Subcutaneous abdominal adipose tissue (tissue), 5 donors: ENCODE data around the gene EDEM2.
"Not testable (repeated sequence)": the region's sequence is repeated elsewhere in the genome, so short reads cannot be mapped to it uniquely, and the experiment has no call there.

ENCODE experiments used
- H3K27ac ChIP-seq: one replicate; pipeline ENCODE4 v1.7.0; 2013; ENCODE audit warnings: low read depth, mild to moderate bottlenecking, inconsistent platforms, low read length, moderate library complexity
- H3K27me3 ChIP-seq, 5 donors: one replicate each; pipeline ENCODE4 v1.7.0; 2013; ENCODE audit warnings: low read length in 5 of 5, inconsistent platforms in 1 of 5; ENCODE audit not compliant: control insufficient read depth in 5 of 5, insufficient read depth in 4 of 5
- H3K36me3 ChIP-seq, 5 donors: one replicate each; pipeline ENCODE4 v1.7.0; 2013; ENCODE audit warnings: low read length in 5 of 5; ENCODE audit not compliant: control insufficient read depth in 5 of 5, insufficient read depth in 5 of 5
- H3K4me1 ChIP-seq, 5 donors: one replicate each; pipeline ENCODE4 v1.7.0; 2013; ENCODE audit warnings: low read length in 5 of 5, mild to moderate bottlenecking in 3 of 5, moderate library complexity in 1 of 5; ENCODE audit not compliant: control insufficient read depth in 5 of 5, insufficient read depth in 5 of 5
- H3K4me3 ChIP-seq, 5 donors: one replicate each; pipeline ENCODE4 v1.7.0; 2013; ENCODE audit warnings: low read length in 5 of 5, low read depth in 1 of 5
- H3K9ac ChIP-seq, 5 donors: one replicate each; pipeline ENCODE4 v1.7.0; 2013; ENCODE audit warnings: low read length in 5 of 5, mild to moderate bottlenecking in 4 of 5, moderate library complexity in 3 of 5
- H3K9me3 ChIP-seq, 5 donors: one replicate each; pipeline ENCODE4 v1.7.0; 2013; ENCODE audit warnings: low read length in 5 of 5; ENCODE audit not compliant: control insufficient read depth in 5 of 5
- donor health status: healthy.
- donor health status: healthy.
- donor health status: healthy.
- donor health status: healthy.
- donor health status: healthy.

The EDEM2 gene

DNA sequence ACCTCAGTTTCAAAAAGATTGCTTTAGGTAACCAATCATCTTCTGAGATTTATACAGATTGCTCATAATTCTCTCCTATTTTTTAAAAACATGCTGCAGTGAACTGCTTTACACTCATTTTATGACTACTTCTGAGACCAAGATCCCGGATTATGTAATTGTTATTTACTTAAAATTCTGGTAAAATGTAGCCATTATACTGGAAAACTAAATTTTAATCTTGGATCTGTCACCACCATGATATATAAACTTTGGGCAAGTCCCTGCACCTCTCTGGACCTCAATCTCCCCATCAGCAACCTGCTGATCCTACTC is 24.3 kb upstream of the EDEM2 start:
- Histone ChIP-seq H3K27me3 (no peaks in the 10 kb centered on the region), H3K27ac (peak overlapping the region; percentile 82), H3K4me1 (peaks cover 4 to 46% (median 35%) of the 10 kb centered on the region in 5 donors), H3K36me3 (peaks cover 0 to 6% (median 5%) of the 10 kb centered on the region in 5 donors), H3K9me3 (no peaks in the 10 kb centered on the region), H3K9ac (peak overlapping the region in 1 of 5 donors; percentile 60), H3K4me3 (peak overlapping the region; percentile 36 to 79 (median 63))

DNA sequence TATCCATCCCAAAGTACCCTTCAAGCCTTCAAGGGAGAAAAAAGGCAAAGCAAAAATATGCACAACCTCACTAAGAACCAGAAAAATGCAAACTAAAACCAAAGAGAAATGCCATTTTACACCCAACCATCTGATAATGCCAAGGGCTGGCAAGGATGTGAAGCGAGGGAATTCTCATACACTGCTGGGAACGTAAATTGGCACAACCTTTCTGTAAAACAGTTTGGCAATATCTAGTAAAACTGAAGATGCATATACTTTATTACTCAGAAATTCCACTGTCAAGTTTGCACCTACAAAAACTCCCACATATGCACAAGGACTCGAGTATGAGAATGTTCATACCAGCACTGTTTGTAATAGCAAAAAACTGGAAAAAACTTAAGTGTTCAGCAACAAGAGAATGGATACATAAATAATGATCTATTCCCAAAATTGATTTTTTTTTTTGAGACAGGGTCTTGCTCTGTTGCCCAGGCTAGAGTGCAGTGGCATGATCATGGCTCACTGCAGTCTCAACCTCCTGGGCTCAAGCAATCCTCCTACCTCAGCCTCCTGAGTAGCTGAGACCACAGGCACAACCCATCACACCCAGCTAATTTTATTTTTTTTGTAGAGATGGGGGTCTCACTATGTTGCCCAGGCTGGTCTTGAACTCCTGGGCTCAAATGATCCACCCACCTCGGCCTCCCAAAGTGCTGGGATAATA is 21.7 kb upstream of the EDEM2 start:
- not testable (repeated sequence) for H3K4me3 ChIP-seq, H3K9ac ChIP-seq, H3K9me3 ChIP-seq, H3K27me3 ChIP-seq, H3K27ac ChIP-seq, H3K36me3 ChIP-seq
- peaks cover 7 to 44% (median 37%) of the 10 kb centered on the region in 5 donors for H3K4me1 ChIP-seq

DNA sequence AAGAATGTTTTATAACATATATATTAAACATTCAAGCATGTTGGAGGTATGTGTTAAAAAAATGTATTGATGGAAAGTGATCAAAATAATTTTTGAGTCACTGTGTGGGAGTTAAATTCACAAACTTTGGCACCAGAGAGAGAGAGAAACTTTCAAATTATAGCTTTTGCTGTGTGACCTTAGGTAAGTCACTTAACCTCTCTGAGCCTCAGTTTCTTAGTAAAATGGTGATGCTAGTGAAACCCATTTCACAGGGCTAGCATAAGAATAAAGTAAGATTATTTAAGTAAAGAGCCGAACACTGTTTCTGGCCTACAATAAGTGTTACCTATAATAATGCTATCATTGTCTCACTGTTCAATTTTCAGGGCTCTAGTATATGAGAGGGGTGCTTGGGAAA is 20.7 kb upstream of the EDEM2 start:
- Histone ChIP-seq H3K9ac (no peak overlapping the region), H3K9me3 (no peaks in the 10 kb centered on the region), H3K4me1 (peaks cover 5 to 38% (median 31%) of the 10 kb centered on the region in 5 donors), H3K4me3 (no peak overlapping the region), H3K27ac (no peak overlapping the region), H3K36me3 (no peaks in the 10 kb centered on the region), H3K27me3 (no peaks in the 10 kb centered on the region)

DNA sequence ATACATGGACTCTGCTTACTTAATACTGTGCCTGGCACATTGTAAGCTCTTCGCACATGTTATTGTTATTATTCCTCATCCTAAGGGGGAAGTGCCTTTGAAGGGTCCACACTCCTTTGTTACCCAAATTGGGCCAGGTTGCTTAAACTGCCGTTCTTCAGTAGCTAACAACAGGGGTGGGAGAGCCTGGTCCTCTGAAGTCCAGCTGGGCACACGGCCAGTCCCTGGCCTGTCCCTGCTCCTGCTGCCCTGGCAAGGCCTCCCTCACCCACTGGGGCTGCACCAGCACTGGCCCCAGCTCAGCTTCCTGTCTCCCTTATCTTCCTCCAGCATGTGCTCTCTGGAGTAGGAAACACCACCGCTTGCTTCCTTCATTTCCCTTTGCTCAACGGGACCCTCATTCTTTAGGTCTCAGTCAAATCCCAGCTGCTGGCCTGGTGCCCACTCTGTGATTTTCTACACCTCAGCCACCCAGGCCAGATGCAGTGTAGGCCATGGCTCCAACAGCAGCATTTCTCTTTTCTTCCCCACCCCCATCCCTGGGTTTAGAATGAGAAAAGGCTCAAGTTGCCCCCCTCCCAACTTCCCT is 19.2 kb upstream of the EDEM2 start:
- Histone ChIP-seq H3K36me3 (no peaks in the 10 kb centered on the region), H3K9ac (peak overlapping the region in 1 of 5 donors; percentile 38), H3K9me3 (no peaks in the 10 kb centered on the region), H3K27me3 (no peaks in the 10 kb centered on the region), H3K27ac (peak overlapping the region; percentile 54), H3K4me1 (peaks cover 4 to 24% (median 17%) of the 10 kb centered on the region in 5 donors), H3K4me3 (no peak overlapping the region)

DNA sequence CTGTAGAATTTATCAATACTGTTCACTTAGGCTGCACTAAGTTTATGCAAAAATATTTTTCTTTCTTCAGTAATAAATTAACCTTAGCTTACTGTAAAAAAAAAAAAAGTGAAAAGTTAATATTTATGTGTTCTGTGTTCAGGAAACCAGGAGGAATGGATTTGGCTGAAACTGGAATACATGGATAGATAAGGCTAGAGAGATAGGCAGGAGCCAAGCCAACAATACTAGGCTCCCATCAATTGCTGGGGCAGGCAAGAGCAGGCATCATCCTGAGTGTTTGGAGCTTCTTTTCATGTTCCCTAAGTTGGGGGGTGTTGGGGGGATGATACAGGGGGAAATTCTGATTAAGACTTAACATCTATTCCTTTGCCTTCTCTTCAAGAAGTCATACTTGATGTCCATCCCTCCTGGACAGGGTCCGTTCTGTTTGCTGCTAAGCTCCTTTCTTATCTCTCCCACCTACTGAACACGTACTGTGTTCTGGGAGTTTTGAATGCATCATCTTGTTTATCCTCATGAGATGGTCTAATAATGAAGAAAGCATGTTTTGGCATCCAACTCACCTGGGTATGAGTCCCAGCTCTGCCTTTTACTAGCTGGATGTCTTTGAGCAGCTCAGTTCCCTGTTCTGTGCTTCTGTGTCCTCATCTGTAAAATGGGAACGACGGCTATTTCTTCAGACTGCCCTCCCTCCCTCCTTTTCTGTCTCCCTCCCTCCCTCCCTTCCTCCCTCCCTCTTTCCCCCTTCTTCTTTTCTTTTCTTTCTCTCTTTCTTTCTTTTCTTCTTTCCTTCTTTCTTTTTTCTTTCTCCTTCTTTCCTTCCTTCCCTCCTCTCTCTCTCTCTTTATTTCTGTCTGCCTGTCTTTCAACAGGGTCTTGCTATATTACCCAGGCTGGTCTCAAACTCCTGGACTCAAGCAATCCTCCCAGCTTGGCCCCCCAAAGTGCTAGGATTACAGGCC is 18.4 kb upstream of the EDEM2 start:
- Histone ChIP-seq H3K4me3 (no peak overlapping the region), H3K27me3 (no peaks in the 10 kb centered on the region), H3K4me1 (peaks cover 4 to 21% (median 14%) of the 10 kb centered on the region in 5 donors), H3K36me3 (no peaks in the 10 kb centered on the region), H3K27ac (peak overlapping the region; percentile 54), H3K9ac (no peak overlapping the region), H3K9me3 (no peaks in the 10 kb centered on the region)

DNA sequence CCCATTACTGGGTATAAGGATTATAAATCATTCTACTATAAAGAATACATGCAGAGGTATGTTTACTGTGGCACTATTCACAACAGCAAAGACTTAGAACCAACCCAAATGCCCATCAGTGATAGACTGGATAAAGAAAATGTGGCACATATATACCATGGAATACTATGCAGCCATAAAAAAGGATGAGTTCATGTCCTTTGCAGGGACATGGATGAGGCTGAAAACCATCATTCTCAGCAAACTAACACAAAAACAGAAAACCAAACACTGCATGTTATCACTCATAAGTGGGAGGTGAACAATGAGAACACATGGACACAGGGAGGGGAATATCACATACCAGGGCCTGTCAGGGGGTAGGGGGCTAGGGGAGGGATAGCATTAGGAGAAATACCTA is 17.4 kb upstream of the EDEM2 start:
- H3K27ac ChIP-seq, H3K9me3 ChIP-seq, H3K9ac ChIP-seq, H3K4me3 ChIP-seq, H3K36me3 ChIP-seq, H3K27me3 ChIP-seq: not testable (repeated sequence)
- peaks cover 4 to 21% (median 14%) of the 10 kb centered on the region in 5 donors for H3K4me1 ChIP-seq

DNA sequence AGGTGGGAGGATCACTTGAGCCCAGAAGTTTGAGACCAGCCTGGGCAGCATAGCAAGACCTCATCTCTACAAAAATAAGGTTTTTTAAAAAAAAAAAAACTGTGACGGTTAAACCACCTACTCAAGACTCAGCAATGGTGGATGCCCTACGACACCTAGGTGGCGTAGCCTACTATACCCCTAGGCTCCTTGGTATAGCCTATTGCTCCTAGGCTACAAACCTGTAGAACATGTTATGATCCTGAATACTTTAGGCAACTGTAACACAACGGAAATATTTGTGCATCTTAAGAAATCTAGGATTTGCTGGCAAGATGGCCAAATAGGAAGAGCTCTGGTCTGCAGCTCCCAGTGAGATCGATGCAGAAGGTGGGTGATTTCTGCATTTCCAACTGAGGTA is 13.2 kb upstream of the EDEM2 start:
- H3K36me3 ChIP-seq, H3K4me1 ChIP-seq, H3K4me3 ChIP-seq, H3K9ac ChIP-seq, H3K9me3 ChIP-seq, H3K27ac ChIP-seq, H3K27me3 ChIP-seq: not testable (repeated sequence)

GRCh38 chr20:35156978-35157377 is 9.8 kb upstream of the EDEM2 start:
- H3K27me3 ChIP-seq, result no peaks in the 10 kb centered on the region
- no peaks in the 10 kb centered on the region for H3K9me3 ChIP-seq
- no peak overlapping the region for H3K27ac ChIP-seq
- no peak overlapping the region for H3K4me3 ChIP-seq
- no peak overlapping the region for H3K9ac ChIP-seq
- H3K36me3 ChIP-seq, result no peaks in the 10 kb centered on the region
- peaks cover 0 to 7% (median 5%) of the 10 kb centered on the region in 5 donors for H3K4me1 ChIP-seq

DNA sequence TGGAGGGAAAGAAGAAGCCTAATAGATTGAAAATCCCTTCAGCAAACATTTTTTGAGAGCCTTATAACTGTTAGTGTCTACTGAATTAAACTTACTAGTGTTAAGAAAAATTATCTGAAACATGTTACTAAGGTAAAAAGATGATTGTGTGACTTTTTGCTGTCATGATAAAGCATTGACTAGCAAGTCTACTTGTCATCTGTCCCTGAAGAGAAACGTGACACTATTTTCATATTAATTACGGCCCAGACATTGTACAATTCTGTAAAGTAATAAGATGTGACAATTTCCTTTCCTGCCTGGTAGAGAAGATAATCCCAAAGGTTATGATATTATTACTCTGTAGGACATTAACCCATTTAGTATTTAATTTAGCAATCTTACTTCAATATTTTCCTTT is 8.8 kb upstream of the EDEM2 start:
- Histone ChIP-seq H3K27ac (no peak overlapping the region), H3K36me3 (no peaks in the 10 kb centered on the region), H3K4me1 (peaks cover 2 to 17% (median 11%) of the 10 kb centered on the region in 5 donors), H3K9ac (no peak overlapping the region), H3K4me3 (no peak overlapping the region), H3K9me3 (no peaks in the 10 kb centered on the region), H3K27me3 (no peaks in the 10 kb centered on the region)

- Histone ChIP-seq H3K27ac (peak overlapping the region; percentile 38), H3K4me1 (peaks cover 2 to 35% (median 21%) of the 10 kb centered on the region in 5 donors)
Observed at GRCh38 chr20:35151736-35152135, 4.6 kb upstream of the EDEM2 start.

More at GRCh38 chr20:35151736-35152135, 4.6 kb upstream of the EDEM2 start:
- Histone ChIP-seq H3K9me3 (no peaks in the 10 kb centered on the region), H3K36me3 (no peaks in the 10 kb centered on the region), H3K9ac (no peak overlapping the region), H3K4me3 (no peak overlapping the region), H3K27me3 (no peaks in the 10 kb centered on the region)
